Measurements from ENCODE around the gene SKOR1. TPM values are rescaled to one million over a fixed set of nuclear protein-coding genes. Genes with fewer than 3 reads are reported as not detected.

Gene SKOR1
- total RNA-seq, 1 experiment from 2014 or later = 0.81 TPM

GRCh38 chr15:67816668-67817067 lies 8.6 kb upstream of the SKOR1 start:
- no peaks in the 10 kb centered on the region for H3K79me2 ChIP-seq (ENCODE audit: insufficient read depth, low read length)
- no TSS peak for BruUV-seq (replicated peaks)
- no peak for DNase-seq (ENCODE audit: low read depth, low spot score)
- RAD21 ChIA-PET (ENCODE audit: low non-redundant PET in 1 of 2, low total read pairs in 2 of 2, uncharacterized antibody in 2 of 2, unreplicated experiment in 2 of 2) = no interaction called here
- H3K27me3 ChIP-seq (ENCODE audit: insufficient read depth, low read length) = no peaks in the 10 kb centered on the region
- H3K4me2 ChIP-seq (ENCODE audit: low read length) = no peak overlapping the region
- POLR2A ChIA-PET = no interaction called here
- no peaks in the 10 kb centered on the region for H3K9me2 ChIP-seq (ENCODE audit: insufficient read depth)
- H3K9me3 ChIP-seq (ENCODE audit: control insufficient read depth in 1 of 2, insufficient read depth in 1 of 2, low read depth in 1 of 2, low read length in 2 of 2) = no peaks in the 10 kb centered on the region
- intact Hi-C loops (cut with micrococcal nuclease) = no loop called here
- H2AFZ ChIP-seq (ENCODE audit: low read depth, low read length, poor library complexity, severe bottlenecking) = no peak overlapping the region
- CTCF ChIA-PET = no interaction called here
- H3K4me3 ChIP-seq (replicated peaks in 1 of 2; ENCODE audit: low read depth in 1 of 2, low read length in 2 of 2) = no peak overlapping the region
- no peaks in the 10 kb centered on the region for H3K36me3 ChIP-seq (ENCODE audit: control insufficient read depth in 1 of 2, insufficient read depth in 2 of 2, low read length in 2 of 2)
- no peak overlapping the region for H3K9ac ChIP-seq (ENCODE audit: low read length)
- TF ChIP-seq, protein P1, sequence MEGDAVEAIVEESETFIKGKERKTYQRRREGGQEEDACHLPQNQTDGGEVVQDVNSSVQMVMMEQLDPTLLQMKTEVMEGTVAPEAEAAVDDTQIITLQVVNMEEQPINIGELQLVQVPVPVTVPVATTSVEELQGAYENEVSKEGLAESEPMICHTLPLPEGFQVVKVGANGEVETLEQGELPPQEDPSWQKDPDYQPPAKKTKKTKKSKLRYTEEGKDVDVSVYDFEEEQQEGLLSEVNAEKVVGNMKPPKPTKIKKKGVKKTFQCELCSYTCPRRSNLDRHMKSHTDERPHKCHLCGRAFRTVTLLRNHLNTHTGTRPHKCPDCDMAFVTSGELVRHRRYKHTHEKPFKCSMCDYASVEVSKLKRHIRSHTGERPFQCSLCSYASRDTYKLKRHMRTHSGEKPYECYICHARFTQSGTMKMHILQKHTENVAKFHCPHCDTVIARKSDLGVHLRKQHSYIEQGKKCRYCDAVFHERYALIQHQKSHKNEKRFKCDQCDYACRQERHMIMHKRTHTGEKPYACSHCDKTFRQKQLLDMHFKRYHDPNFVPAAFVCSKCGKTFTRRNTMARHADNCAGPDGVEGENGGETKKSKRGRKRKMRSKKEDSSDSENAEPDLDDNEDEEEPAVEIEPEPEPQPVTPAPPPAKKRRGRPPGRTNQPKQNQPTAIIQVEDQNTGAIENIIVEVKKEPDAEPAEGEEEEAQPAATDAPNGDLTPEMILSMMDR (IDR thresholded peaks at IDR 0.05 in 2 of 3, conservative IDR thresholded peaks at IDR 0.05 in 1 of 3; ENCODE audit: borderline replicate concordance in 1 of 3, insufficient read depth in 1 of 3, low read depth in 2 of 3, low read length in 2 of 3) = no peak
- no peak for TF ChIP-seq EZH2 (IDR thresholded peaks at IDR 0.05)
- TF ChIP-seq ZFX (IDR thresholded peaks at IDR 0.05) = no peak
- no peak for TF ChIP-seq EZH2phosphoT487 (IDR thresholded peaks at IDR 0.05; ENCODE audit: borderline replicate concordance)
- TF ChIP-seq MAX (IDR thresholded peaks at IDR 0.05) = no peak
- ATAC-seq = no peak
- H3K27ac ChIP-seq (ENCODE audit: low read depth, low read length) = no peak overlapping the region
- H3K4me1 ChIP-seq (ENCODE audit: control insufficient read depth in 1 of 2, insufficient read depth in 2 of 2, low read length in 2 of 2) = no peaks in the 10 kb centered on the region
- no peaks in the 10 kb centered on the region for H4K20me1 ChIP-seq (ENCODE audit: insufficient read depth)

- no TSS peak for BruUV-seq (replicated peaks)
- CTCF ChIA-PET = no interaction called here
- H3K4me1 ChIP-seq (ENCODE audit: control insufficient read depth in 1 of 2, insufficient read depth in 2 of 2, low read length in 2 of 2) = no peaks in the 10 kb centered on the region
Measured at GRCh38 chr15:67818464-67818863, 6.8 kb upstream of the SKOR1 start.

More at GRCh38 chr15:67818464-67818863, 6.8 kb upstream of the SKOR1 start:
- Histone ChIP-seq H4K20me1 (ENCODE audit: insufficient read depth) (no peaks in the 10 kb centered on the region), H3K27me3 (ENCODE audit: insufficient read depth, low read length) (no peaks in the 10 kb centered on the region), H3K79me2 (ENCODE audit: insufficient read depth, low read length) (no peaks in the 10 kb centered on the region), H3K9me3 (ENCODE audit: control insufficient read depth in 1 of 2, insufficient read depth in 1 of 2, low read depth in 1 of 2, low read length in 2 of 2) (no peaks in the 10 kb centered on the region), H3K4me3 (replicated peaks in 1 of 2; ENCODE audit: low read depth in 1 of 2, low read length in 2 of 2) (no peak overlapping the region), H3K36me3 (ENCODE audit: control insufficient read depth in 1 of 2, insufficient read depth in 2 of 2, low read length in 2 of 2) (no peaks in the 10 kb centered on the region), H3K4me2 (ENCODE audit: low read length) (no peak overlapping the region), H3K9me2 (ENCODE audit: insufficient read depth) (no peaks in the 10 kb centered on the region), H2AFZ (ENCODE audit: low read depth, low read length, poor library complexity, severe bottlenecking) (no peak overlapping the region), H3K9ac (ENCODE audit: low read length) (no peak overlapping the region), H3K27ac (ENCODE audit: low read depth, low read length) (no peak overlapping the region)
- TF ChIP-seq REST (IDR thresholded peaks at IDR 0.05; ENCODE audit: low read depth) (no peak), ELF1 (IDR thresholded peaks at IDR 0.05; ENCODE audit: borderline replicate concordance, low read depth) (no peak), TCF7L2 (IDR thresholded peaks at IDR 0.05; ENCODE audit: borderline replicate concordance, extremely low read depth, insufficient read depth, insufficient read length) (no peak), CEBPB (IDR thresholded peaks at IDR 0.05; ENCODE audit: low read depth) (no peak), JUND (IDR thresholded peaks at IDR 0.05) (no peak)
- TF ChIP-seq, protein P2, sequence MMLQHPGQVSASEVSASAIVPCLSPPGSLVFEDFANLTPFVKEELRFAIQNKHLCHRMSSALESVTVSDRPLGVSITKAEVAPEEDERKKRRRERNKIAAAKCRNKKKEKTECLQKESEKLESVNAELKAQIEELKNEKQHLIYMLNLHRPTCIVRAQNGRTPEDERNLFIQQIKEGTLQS (IDR thresholded peaks at IDR 0.05) = no peak
- RAD21 ChIA-PET (ENCODE audit: low non-redundant PET in 1 of 2, low total read pairs in 2 of 2, uncharacterized antibody in 2 of 2, unreplicated experiment in 2 of 2) = no interaction called here
- no peak for DNase-seq (ENCODE audit: low read depth, low spot score)
- intact Hi-C loops (cut with micrococcal nuclease) = no loop called here
- POLR2A ChIA-PET = no interaction called here
- ATAC-seq = no peak

Data from HCT116 (cell line).